Measurements from ENCODE around the gene MYO6.
A peak's percentile ranks its signal among the peaks of the same experiment; 100 is the strongest.

MYO6 gene

DNA sequence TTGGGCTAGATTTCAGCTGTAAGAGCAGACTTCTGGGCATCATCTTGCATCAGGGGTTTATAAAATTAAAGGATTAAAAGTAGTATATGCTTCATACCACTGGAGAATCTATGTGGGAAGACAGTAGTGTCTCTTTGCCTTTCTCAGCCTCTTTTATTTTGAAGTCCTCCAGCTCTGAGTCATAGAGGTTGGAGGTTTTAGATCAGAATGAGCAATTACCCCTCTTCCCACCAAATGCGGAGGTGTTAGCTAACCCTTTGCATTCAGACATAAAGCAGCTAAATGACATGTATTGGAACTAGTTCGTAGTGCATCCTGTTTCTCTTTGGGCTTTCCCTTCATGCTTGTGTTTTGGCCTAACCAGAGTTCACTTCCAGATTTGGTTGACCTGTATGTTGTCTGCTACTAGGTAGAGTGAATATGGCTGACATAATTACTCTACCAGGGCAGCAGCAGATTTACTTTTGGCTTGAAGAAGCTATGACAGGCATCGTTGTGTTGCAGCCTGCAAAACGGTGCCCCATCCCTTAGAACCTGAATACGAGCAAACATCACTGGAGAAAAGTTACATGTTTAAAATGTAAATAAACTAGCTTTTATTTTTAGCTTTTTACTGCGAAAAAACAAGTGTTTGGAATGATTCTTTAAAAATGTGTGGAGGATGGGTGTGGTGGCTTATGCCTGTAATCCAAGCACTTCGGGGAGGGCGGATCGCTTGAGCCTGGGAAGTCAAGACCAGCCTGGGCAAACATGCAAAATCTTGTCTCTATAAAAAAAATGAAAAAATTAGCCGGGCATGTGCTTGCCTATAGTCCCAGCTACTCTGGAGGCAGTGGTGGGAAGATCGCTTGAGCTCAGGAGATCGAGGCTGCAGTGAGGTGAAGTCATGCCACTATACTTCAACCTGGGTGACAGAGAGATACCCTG lies 82.2 kb downstream of the MYO6 start:
- no peak for DNase-seq

GRCh38 chr6:75834447-75834846 lies 85.4 kb downstream of the MYO6 start:
- no peak for DNase-seq

DNA sequence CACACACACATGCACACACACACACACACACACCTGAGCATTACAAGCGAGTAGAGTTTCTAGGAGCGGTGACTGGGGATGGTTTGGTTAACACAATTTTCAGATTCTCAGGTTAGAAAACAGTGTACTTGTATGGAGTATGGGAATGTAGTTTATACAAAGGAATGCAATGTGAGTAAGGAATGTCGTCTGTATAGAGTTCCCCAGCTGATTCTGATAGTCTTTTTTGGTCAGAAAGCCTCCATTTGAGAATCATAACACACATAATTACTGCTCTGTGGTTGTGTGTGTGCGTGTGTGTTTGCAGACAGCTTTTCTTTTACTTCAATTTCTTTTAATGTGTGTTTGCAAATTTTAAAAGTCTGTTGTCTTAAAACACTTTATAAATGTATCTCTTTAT lies 93.2 kb downstream of the MYO6 start:
- DNase-seq, result no peak

- DNase-seq, result no peak
Observed at GRCh38 chr6:75842732-75843131, 93.7 kb downstream of the MYO6 start.

GRCh38 chr6:75843396-75843795 lies 94.4 kb downstream of the MYO6 start:
- DNase-seq, result no peak

- DNase-seq, result no peak
Observed at GRCh38 chr6:75848274-75848673, 99.2 kb downstream of the MYO6 start.

GRCh38 chr6:75849329-75850025 lies 100.4 kb downstream of the MYO6 start:
- no peak for DNase-seq

DNA sequence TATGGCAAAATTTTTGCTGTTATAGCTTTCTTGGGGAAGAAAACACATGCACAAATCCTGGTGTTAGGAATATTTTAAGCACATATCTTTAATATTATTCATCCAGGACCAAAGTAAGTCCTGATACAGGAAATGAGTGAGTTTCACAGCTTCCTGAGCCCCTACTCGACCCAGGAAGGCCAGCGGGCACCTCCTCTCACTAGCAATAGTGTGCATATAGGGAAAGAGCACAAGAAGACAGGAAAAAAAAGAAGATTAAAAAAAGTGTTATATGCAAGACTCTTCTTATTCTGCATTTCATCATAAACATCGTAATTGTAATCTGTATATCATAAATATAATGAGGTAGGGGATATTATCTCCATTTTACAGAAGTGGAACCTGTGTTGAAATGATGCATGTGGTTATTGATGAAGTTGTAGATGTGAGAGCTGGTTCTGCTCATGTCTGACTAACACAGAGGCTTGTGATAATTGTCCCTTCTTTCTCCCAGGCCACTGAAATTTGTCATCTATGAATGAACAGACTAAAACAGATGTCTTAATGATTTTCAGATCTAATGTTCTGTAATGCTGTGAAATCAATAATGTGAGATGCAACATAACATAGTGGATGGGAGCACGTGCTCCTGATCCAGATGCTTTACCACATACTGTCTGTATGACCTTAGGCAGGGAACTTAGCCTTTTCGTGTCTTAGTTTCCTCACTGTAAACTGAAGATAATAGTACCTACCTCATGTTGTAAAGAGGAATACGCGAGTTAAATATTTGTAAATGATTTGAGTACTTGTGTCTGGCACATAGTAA lies 101.2 kb downstream of the MYO6 start:
- no peak for DNase-seq

DNA sequence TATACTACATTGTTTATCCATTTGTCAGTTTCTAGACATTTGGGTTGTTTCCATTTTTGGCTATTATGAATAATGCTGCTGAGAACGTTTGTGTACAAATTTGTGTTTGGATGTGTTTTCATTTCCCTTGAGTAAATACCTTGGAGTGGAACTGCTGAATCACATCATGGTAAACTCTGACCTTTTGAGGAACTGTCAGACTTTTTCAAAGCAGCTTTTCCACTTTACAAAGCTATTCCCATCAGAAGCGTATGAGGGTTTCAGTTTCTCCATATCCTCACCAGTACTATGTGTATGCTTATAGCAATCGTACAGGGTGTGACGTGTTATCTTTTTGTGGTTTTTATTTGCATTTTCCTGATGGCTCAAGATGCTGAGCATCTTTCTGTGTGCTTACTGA lies 103.7 kb downstream of the MYO6 start:
- DNase-seq, result no peak

GRCh38 chr6:75853806-75854205 lies 104.8 kb downstream of the MYO6 start:
- DNase-seq, result no peak

DNA sequence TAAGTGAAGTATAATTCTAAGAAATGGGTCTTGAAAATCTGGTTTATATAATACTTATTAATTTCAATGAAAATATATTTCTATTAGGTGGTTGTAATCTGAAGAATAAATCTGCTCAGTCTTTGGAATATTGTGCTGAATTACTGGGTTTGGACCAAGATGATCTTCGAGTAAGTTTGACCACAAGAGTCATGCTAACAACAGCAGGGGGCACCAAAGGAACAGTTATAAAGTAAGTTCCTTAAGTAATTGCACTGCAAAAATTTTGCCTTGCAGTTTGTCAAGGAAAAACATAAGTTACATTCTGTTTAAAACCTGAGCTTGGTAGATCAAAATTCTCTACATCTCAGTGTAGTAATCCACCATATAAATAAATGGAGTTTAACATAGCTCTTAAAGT lies 106.0 kb downstream of the MYO6 start:
- DNase-seq, result no peak

DNA sequence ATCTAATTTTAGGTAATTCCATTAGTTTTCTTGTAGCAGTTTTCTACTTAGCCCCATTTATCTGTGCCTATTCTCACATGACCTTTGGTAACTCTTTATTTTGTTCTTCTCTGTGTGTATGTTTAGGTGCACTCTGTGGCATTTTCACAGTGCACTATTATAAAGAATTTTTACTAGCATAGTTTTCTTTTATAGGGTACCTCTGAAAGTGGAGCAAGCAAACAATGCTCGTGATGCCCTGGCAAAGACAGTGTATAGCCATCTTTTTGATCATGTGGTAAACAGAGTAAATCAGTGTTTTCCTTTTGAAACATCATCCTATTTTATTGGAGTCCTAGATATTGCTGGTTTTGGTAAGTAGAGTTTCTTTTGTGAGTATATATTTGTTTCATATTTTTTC lies 107.9 kb downstream of the MYO6 start:
- DNase-seq, result no peak

DNA sequence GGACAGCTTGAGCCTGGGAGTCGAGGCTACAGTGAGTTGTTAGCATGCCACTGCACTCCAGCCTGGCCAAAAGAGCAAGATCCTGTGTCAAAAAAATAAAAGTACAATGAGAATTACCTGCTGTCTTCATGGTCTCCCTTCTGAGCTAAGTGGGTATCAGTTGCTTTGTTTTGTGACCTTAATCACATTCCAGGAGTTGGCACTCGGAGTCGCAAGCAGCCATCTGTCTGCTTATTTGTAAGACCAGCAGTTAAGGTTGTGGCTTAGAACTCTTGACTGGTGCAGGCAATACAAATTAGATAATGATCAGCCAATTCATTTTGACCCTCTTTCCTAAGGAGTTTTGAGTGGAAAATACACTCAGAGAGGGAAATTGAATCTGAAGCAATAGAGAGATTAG lies 114.0 kb downstream of the MYO6 start:
- DNase-seq, result peak; percentile 4

DNA sequence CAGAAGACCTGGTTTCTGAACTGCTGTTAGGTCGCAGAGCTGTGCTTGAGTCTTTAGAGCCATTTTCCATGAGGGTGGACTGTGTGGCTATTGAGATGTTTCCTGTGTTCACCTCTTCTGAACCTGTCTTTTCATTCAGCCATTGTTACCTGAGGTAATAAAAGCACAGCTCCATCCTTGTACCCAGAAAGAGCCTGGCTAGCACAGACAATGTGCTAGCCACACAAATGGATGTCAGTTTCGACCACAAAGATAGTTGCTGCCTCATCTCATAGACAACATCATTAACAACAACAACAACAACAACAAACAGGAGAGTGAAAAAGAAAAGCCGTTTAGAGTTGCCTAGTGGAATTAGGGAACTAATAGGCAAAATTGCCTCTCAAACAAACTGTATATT lies 114.7 kb downstream of the MYO6 start:
- no peak for DNase-seq

GRCh38 chr6:75864446-75864845 lies 115.4 kb downstream of the MYO6 start:
- DNase-seq, result no peak

GRCh38 chr6:75870389-75870788 lies 121.3 kb downstream of the MYO6 start:
- DNase-seq, result no peak

- DNase-seq, result no peak
Observed at GRCh38 chr6:75874224-75874623, 125.2 kb downstream of the MYO6 start.

GRCh38 chr6:75876152-75876551 lies 127.1 kb downstream of the MYO6 start:
- no peak for DNase-seq

DNA sequence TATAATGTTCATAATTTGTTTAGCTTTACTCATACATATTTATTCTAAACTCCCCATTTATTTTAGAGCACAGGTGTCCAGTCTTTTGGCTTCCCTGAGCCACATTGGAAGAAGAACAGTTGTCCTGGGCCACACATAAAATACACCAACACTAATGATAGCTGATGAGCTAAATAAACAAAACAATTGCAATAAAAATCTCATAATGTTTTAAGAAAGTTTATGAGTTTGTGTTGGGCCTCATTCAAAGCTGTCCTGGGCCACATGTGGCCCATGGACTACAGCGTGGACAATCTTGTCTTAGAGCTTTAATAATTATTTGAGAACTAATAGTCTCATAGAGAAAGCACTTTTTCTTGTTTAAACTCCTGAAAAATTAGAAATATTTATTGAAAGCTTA lies 131.3 kb downstream of the MYO6 start:
- no peak for DNase-seq

DNA sequence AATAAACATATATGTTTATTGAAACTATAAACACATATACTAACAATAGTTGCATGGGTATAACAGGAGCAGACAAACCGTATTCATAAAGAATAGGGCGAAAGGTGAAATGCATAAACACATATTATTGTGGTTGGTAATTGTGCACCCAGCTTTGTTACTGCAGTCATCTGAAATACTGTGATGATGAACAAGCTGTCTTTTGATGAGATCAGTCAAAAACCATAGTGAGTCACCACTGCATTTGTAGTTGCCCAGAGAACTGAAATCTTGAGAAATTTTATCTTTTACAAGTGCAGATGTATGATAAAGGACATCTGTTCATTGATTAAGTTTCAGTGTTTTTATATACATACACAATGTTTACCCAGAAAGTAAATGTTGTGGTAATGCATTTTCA lies 133.7 kb downstream of the MYO6 start:
- DNase-seq, result no peak

- DNase-seq, result no peak
Observed at GRCh38 chr6:75884822-75885221, 135.8 kb downstream of the MYO6 start.

GRCh38 chr6:75892384-75892783 lies 143.3 kb downstream of the MYO6 start:
- DNase-seq, result no peak

GRCh38 chr6:75893058-75893775 lies 144.2 kb downstream of the MYO6 start:
- DNase-seq, result peak; percentile 72
